ENCODE measurements around the gene CMSS1. TPM values are rescaled to one million over a fixed set of nuclear protein-coding genes. Genes with fewer than 3 reads are reported as not detected.

The CMSS1 gene
- total and polyA plus RNA-seq, 2 donors (not counting 1 experiment from before 2014, with no cell fraction given): 7.3 to 22.8 TPM

GRCh38 chr3:99965681-99966408, 148.2 kb downstream of the CMSS1 start:
- no peak overlapping the region for H3K4me3 Mint-ChIP-seq
- Histone ChIP-seq H3K4me2 (replicated peaks; ENCODE audit: low read depth, low read length, poor library complexity, severe bottlenecking) (no peak overlapping the region), H3K9ac (ENCODE audit: low read length) (no peak overlapping the region), H3K36me3 (replicated peaks in 1 of 2; ENCODE audit: control extremely low read depth in 1 of 2, control insufficient read depth in 1 of 2, extremely low read depth in 1 of 2, insufficient read depth in 2 of 2, low read length in 1 of 2) (no peaks in the 10 kb centered on the region), H3K4me3 (ENCODE audit: control extremely low read depth in 1 of 5, extremely low read depth in 1 of 5, insufficient read depth in 1 of 5, low read depth in 2 of 5, low read length in 4 of 5) (no peak overlapping the region), H4K20me1 (ENCODE audit: control insufficient read depth, insufficient read depth, low read length, poor library complexity, severe bottlenecking) (no peaks in the 10 kb centered on the region), H3K27me3 (replicated peaks in 1 of 4; ENCODE audit: control extremely low read depth in 1 of 4, control insufficient read depth in 3 of 4, insufficient read depth in 4 of 4, low read length in 3 of 4) (no peaks in the 10 kb centered on the region), H3K79me2 (ENCODE audit: control insufficient read depth, insufficient read depth, low read length) (no peaks in the 10 kb centered on the region), H3K9me3 (ENCODE audit: control extremely low read depth in 1 of 3, control insufficient read depth in 2 of 3, insufficient read depth in 1 of 3, low read length in 2 of 3) (no peaks in the 10 kb centered on the region), H3K4me1 (ENCODE audit: control insufficient read depth in 2 of 2, insufficient read depth in 2 of 2, low read length in 2 of 2) (no peaks in the 10 kb centered on the region), H2AFZ (ENCODE audit: insufficient read depth, low read depth, low read length, poor library complexity, severe bottlenecking) (no peak overlapping the region), H3K27ac (ENCODE audit: low read length in 2 of 2) (no peak overlapping the region)
- ATAC-seq (ENCODE audit: low read depth) (no peak), DNase-seq (no peak)
- peaks cover 2% of the 10 kb centered on the region for H3K4me1 Mint-ChIP-seq
- 94% methylated on average over 2 of the region's 3 CpGs for WGBS (ENCODE audit: insufficient coverage)
- CTCF ChIA-PET: no interaction called here
- H3K9me3 Mint-ChIP-seq (ENCODE audit: insufficient read depth): no peaks in the 10 kb centered on the region
- H3K27ac Mint-ChIP-seq: no peak overlapping the region
- no peaks in the 10 kb centered on the region for H3K27me3 Mint-ChIP-seq
- POLR2A ChIA-PET: no interaction called here
- TF ChIP-seq, protein P1, sequence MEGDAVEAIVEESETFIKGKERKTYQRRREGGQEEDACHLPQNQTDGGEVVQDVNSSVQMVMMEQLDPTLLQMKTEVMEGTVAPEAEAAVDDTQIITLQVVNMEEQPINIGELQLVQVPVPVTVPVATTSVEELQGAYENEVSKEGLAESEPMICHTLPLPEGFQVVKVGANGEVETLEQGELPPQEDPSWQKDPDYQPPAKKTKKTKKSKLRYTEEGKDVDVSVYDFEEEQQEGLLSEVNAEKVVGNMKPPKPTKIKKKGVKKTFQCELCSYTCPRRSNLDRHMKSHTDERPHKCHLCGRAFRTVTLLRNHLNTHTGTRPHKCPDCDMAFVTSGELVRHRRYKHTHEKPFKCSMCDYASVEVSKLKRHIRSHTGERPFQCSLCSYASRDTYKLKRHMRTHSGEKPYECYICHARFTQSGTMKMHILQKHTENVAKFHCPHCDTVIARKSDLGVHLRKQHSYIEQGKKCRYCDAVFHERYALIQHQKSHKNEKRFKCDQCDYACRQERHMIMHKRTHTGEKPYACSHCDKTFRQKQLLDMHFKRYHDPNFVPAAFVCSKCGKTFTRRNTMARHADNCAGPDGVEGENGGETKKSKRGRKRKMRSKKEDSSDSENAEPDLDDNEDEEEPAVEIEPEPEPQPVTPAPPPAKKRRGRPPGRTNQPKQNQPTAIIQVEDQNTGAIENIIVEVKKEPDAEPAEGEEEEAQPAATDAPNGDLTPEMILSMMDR (IDR thresholded peaks at IDR 0.05): no peak
- no peak for TF ChIP-seq EZH2 (IDR thresholded peaks at IDR 0.05; ENCODE audit: borderline replicate concordance, insufficient read depth, low read depth, low read length, poor library complexity, severe bottlenecking)
- intact Hi-C loops (cut with micrococcal nuclease): no loop called here

DNA sequence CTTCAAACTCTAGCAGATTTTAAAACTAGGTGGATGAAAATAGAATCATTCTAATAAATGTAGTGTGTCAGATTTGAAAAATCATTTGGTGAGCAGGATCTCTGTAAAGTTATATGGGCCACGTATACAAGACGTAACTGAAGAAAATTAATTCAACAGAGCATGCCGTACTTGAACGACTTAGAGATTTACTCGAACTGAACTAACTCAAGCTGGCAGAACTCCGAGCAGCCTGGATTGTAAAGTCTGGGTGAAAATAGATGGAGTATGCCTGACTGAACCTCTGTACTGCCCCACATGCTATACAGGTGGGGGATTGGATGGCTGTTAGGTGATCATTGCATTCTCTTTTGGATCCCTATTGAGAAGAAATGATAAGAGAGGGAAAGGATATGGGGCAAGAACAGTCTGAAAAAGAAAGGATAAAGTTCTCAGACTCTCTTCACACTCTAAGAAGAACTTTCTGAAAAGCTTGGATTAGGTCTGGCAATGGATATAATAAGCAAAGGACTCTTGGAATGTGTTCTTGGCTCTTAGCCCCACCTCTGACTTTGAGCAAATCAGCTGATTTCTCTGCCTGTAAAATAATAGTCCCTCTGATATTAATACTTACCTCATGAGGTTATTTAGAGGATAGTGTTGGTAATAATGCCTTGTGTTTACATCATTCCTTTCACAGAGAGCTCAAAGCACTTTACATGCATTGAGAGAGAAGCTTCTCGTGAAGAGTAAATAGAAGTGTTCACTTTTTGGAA, 149.2 kb downstream of the CMSS1 start:
- DNase-seq (no peak), ATAC-seq (ENCODE audit: low read depth) (no peak)
- intact Hi-C loops (cut with micrococcal nuclease): no loop called here
- Histone ChIP-seq H3K9me3 (ENCODE audit: control extremely low read depth in 1 of 3, control insufficient read depth in 2 of 3, insufficient read depth in 1 of 3, low read length in 2 of 3) (no peaks in the 10 kb centered on the region), H4K20me1 (ENCODE audit: control insufficient read depth, insufficient read depth, low read length, poor library complexity, severe bottlenecking) (no peaks in the 10 kb centered on the region), H3K4me2 (replicated peaks; ENCODE audit: low read depth, low read length, poor library complexity, severe bottlenecking) (no peak overlapping the region), H3K79me2 (ENCODE audit: control insufficient read depth, insufficient read depth, low read length) (no peaks in the 10 kb centered on the region), H3K36me3 (replicated peaks in 1 of 2; ENCODE audit: control extremely low read depth in 1 of 2, control insufficient read depth in 1 of 2, extremely low read depth in 1 of 2, insufficient read depth in 2 of 2, low read length in 1 of 2) (no peaks in the 10 kb centered on the region), H3K9ac (ENCODE audit: low read length) (no peak overlapping the region), H3K27ac (ENCODE audit: low read length in 2 of 2) (no peak overlapping the region), H3K4me1 (ENCODE audit: control insufficient read depth in 2 of 2, insufficient read depth in 2 of 2, low read length in 2 of 2) (no peaks in the 10 kb centered on the region), H2AFZ (ENCODE audit: insufficient read depth, low read depth, low read length, poor library complexity, severe bottlenecking) (no peak overlapping the region), H3K27me3 (replicated peaks in 1 of 4; ENCODE audit: control extremely low read depth in 1 of 4, control insufficient read depth in 3 of 4, insufficient read depth in 4 of 4, low read length in 3 of 4) (no peaks in the 10 kb centered on the region), H3K4me3 (ENCODE audit: control extremely low read depth in 1 of 5, extremely low read depth in 1 of 5, insufficient read depth in 1 of 5, low read depth in 2 of 5, low read length in 4 of 5) (no peak overlapping the region)
- Mint-ChIP-seq H3K27ac (no peak overlapping the region), H3K9me3 (ENCODE audit: insufficient read depth) (no peaks in the 10 kb centered on the region), H3K27me3 (no peaks in the 10 kb centered on the region), H3K4me3 (no peak overlapping the region), H3K4me1 (peaks cover 2% of the 10 kb centered on the region)
- ChIA-PET CTCF (no interaction called here), POLR2A (interaction anchor here (0.5 kb wide), 1 partner anchor 21 kb away, joined by 4 read pairs; no protein-coding TSS in a partner anchor)
- 98% methylated on average over 7 of the region's 7 CpGs for WGBS (ENCODE audit: insufficient coverage)
- TF ChIP-seq EZH2 (IDR thresholded peaks at IDR 0.05; ENCODE audit: borderline replicate concordance, insufficient read depth, low read depth, low read length, poor library complexity, severe bottlenecking): no peak
- TF ChIP-seq, protein P1 (IDR thresholded peaks at IDR 0.05): no peak

Measured in B cell (primary cell).